Measurements from ENCODE around the gene GORASP2. TPM values are rescaled to one million over a fixed set of nuclear protein-coding genes. Genes with fewer than 3 reads are reported as not detected.

GORASP2 gene
- total RNA-seq, 1 donor from 2014 or later = 67.1 TPM

DNA sequence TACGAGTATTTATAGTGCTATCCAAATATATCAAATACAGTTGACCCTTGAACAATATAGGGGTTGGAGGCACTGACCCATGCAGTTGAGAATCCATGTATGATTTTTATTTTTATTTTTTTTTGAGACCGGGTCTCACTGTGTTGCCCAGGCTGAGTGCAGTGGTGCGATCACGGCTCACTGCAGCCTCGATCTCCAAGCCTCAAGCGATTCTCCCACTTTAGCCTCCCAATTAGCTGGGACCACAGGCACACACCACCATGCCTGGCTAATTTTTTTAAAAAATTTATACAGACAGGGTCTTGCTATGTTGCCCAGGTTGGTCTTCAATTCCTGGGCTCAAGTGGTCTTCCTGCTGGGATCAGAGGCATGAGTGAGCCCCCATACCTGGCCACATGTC lies 70.6 kb downstream of the GORASP2 start:
- TF ChIP-seq EZH2phosphoT487 (IDR thresholded peaks at IDR 0.05) (no peak), EZH2 (IDR thresholded peaks at IDR 0.05) (no peak)
- TF ChIP-seq, protein P1, sequence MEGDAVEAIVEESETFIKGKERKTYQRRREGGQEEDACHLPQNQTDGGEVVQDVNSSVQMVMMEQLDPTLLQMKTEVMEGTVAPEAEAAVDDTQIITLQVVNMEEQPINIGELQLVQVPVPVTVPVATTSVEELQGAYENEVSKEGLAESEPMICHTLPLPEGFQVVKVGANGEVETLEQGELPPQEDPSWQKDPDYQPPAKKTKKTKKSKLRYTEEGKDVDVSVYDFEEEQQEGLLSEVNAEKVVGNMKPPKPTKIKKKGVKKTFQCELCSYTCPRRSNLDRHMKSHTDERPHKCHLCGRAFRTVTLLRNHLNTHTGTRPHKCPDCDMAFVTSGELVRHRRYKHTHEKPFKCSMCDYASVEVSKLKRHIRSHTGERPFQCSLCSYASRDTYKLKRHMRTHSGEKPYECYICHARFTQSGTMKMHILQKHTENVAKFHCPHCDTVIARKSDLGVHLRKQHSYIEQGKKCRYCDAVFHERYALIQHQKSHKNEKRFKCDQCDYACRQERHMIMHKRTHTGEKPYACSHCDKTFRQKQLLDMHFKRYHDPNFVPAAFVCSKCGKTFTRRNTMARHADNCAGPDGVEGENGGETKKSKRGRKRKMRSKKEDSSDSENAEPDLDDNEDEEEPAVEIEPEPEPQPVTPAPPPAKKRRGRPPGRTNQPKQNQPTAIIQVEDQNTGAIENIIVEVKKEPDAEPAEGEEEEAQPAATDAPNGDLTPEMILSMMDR (IDR thresholded peaks at IDR 0.05) = no peak
- H3K9ac ChIP-seq = no peak overlapping the region
- no peaks in the 10 kb centered on the region for H3K9me3 ChIP-seq (ENCODE audit: low read depth)
- H3K4me1 Mint-ChIP-seq = no peaks in the 10 kb centered on the region
- no peaks in the 10 kb centered on the region for H4K20me1 ChIP-seq (ENCODE audit: low read depth)
- H3K36me3 Mint-ChIP-seq = peaks cover 35% of the 10 kb centered on the region
- H3K27ac Mint-ChIP-seq = no peak overlapping the region
- H3K9me3 Mint-ChIP-seq = no peaks in the 10 kb centered on the region
- no peaks in the 10 kb centered on the region for H3K27me3 ChIP-seq
- no peak overlapping the region for H2AFZ ChIP-seq (replicated peaks)
- H3K4me3 Mint-ChIP-seq = no peak overlapping the region
- no peak overlapping the region for H3K27ac ChIP-seq
- H3K4me1 ChIP-seq = peaks cover 7% of the 10 kb centered on the region
- no peak overlapping the region for H3K4me3 ChIP-seq
- H3K4me2 ChIP-seq = no peak overlapping the region
- peaks cover 3% of the 10 kb centered on the region for H3K79me2 ChIP-seq (ENCODE audit: low read depth)
- peaks cover 3% of the 10 kb centered on the region for H3K27me3 Mint-ChIP-seq (ENCODE audit: insufficient read depth, low read depth)
- no peak for DNase-seq (ENCODE audit: low spot score)
- H3K36me3 ChIP-seq = peaks cover 19% of the 10 kb centered on the region
- peaks cover 5% of the 10 kb centered on the region for H3F3A ChIP-seq (ENCODE audit: low read depth)

DNA sequence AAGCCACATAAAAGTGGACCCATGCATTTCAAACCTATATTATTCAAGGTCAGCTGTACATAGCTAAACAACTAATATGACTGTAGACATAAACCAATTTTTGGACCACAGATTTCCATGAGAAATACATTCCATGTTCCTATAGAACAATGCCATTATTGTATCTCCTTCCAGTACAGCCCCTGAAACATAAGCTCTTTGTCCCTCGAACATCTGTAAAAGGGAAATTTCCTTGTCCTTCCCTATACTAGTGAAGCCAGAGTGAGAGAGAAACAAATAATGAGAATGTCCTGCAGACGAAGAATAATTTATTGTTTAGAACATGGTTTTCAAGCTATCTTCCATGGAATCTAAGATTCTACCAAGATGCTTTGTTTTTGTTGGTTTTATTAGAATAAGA lies 75.3 kb downstream of the GORASP2 start:
- no peaks in the 10 kb centered on the region for H3K27me3 ChIP-seq
- H3K27ac Mint-ChIP-seq = no peak overlapping the region
- H3K36me3 Mint-ChIP-seq = peaks cover 48% of the 10 kb centered on the region
- H3K9ac ChIP-seq = no peak overlapping the region
- H3K9me3 ChIP-seq (ENCODE audit: low read depth) = no peaks in the 10 kb centered on the region
- H3K4me1 ChIP-seq = no peaks in the 10 kb centered on the region
- H3F3A ChIP-seq (ENCODE audit: low read depth) = peaks cover 5% of the 10 kb centered on the region
- H3K27ac ChIP-seq = no peak overlapping the region
- H3K4me3 Mint-ChIP-seq = no peak overlapping the region
- no peak for TF ChIP-seq EZH2phosphoT487 (IDR thresholded peaks at IDR 0.05)
- TF ChIP-seq, protein P1 (IDR thresholded peaks at IDR 0.05) = no peak
- TF ChIP-seq EZH2 (IDR thresholded peaks at IDR 0.05) = no peak
- no peaks in the 10 kb centered on the region for H3K4me1 Mint-ChIP-seq
- H2AFZ ChIP-seq (replicated peaks) = no peak overlapping the region
- no peak for DNase-seq (ENCODE audit: low spot score)
- H3K27me3 Mint-ChIP-seq (ENCODE audit: insufficient read depth, low read depth) = no peaks in the 10 kb centered on the region
- no peaks in the 10 kb centered on the region for H4K20me1 ChIP-seq (ENCODE audit: low read depth)
- no peak overlapping the region for H3K4me3 ChIP-seq
- H3K79me2 ChIP-seq (ENCODE audit: low read depth) = no peaks in the 10 kb centered on the region
- peaks cover 31% of the 10 kb centered on the region for H3K36me3 ChIP-seq
- H3K4me2 ChIP-seq = no peak overlapping the region
- no peaks in the 10 kb centered on the region for H3K9me3 Mint-ChIP-seq

DNA sequence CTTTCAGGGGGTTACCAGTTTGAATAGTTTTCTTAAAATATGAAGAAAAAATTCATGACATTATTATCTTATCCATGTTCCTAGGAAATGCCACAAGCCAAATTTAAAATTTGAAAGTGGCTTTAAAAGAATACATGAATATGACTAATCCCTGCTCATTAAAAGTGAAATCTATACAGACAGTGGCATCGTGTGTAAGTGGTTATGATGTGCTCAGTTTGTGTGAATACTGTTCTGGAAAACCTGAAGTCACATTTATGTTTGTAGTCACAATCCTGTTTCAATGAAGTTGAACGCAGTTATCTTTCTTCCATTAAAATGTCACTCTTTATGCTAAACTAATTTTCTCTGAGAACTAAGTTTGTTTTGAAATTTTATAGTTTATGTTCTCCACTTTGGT lies 75.8 kb downstream of the GORASP2 start:
- Histone ChIP-seq H3K9ac (no peak overlapping the region), H3K27ac (no peak overlapping the region), H3K4me2 (no peak overlapping the region), H3K36me3 (peaks cover 31% of the 10 kb centered on the region), H3K79me2 (ENCODE audit: low read depth) (no peaks in the 10 kb centered on the region), H3K9me3 (ENCODE audit: low read depth) (no peaks in the 10 kb centered on the region), H3K4me1 (no peaks in the 10 kb centered on the region), H3K4me3 (no peak overlapping the region), H4K20me1 (ENCODE audit: low read depth) (no peaks in the 10 kb centered on the region), H3K27me3 (no peaks in the 10 kb centered on the region), H2AFZ (replicated peaks) (no peak overlapping the region), H3F3A (ENCODE audit: low read depth) (peaks cover 9% of the 10 kb centered on the region)
- Mint-ChIP-seq H3K9me3 (no peaks in the 10 kb centered on the region), H3K36me3 (peaks cover 48% of the 10 kb centered on the region), H3K27ac (no peak overlapping the region), H3K4me1 (no peaks in the 10 kb centered on the region), H3K4me3 (no peak overlapping the region), H3K27me3 (ENCODE audit: insufficient read depth, low read depth) (no peaks in the 10 kb centered on the region)
- no peak for DNase-seq (ENCODE audit: low spot score)
- TF ChIP-seq, protein P1 (IDR thresholded peaks at IDR 0.05) = no peak

Data from neural progenitor cell (in vitro differentiated cells).